B cell (primary cell): ENCODE data around the gene ANKFN1.

Source experiments
- EZH2 ChIP-seq: IDR thresholded peaks from 2 replicates; pipeline ENCODE4 v1.6.1; 2012; ENCODE audit warnings: borderline replicate concordance, low read depth, mild to moderate bottlenecking, moderate library complexity, low read length; ENCODE audit not compliant: insufficient read depth, poor library complexity, severe bottlenecking
- TF ChIP-seq, protein P1 (sequence below): fragments of 200-600 bp; IDR thresholded peaks from one replicate; pipeline ENCODE4 v1.8.0; 2022; ENCODE audit warnings: antibody characterized with exemption, mild to moderate bottlenecking

GRCh38 chr17:56185491-56186221 is 32.4 kb downstream of the ANKFN1 start:
- no peak for TF ChIP-seq EZH2
- TF ChIP-seq, protein P1, sequence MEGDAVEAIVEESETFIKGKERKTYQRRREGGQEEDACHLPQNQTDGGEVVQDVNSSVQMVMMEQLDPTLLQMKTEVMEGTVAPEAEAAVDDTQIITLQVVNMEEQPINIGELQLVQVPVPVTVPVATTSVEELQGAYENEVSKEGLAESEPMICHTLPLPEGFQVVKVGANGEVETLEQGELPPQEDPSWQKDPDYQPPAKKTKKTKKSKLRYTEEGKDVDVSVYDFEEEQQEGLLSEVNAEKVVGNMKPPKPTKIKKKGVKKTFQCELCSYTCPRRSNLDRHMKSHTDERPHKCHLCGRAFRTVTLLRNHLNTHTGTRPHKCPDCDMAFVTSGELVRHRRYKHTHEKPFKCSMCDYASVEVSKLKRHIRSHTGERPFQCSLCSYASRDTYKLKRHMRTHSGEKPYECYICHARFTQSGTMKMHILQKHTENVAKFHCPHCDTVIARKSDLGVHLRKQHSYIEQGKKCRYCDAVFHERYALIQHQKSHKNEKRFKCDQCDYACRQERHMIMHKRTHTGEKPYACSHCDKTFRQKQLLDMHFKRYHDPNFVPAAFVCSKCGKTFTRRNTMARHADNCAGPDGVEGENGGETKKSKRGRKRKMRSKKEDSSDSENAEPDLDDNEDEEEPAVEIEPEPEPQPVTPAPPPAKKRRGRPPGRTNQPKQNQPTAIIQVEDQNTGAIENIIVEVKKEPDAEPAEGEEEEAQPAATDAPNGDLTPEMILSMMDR: no peak
